HEK293 (cell line): ENCODE measurements around the gene WDFY3.
A peak's percentile ranks its signal among the peaks of the same experiment; 100 is the strongest.

Experiments
- CTCF ChIA-PET: fragments of 350-600 bp; formaldehyde crosslinking; extraction: SDS; loops from one replicate; lab custom pipeline; 2021; ENCODE audit warnings: antibody characterized with exemption; lab: Yijun Ruan, JAX
- POLR2A ChIA-PET: fragments of 300-600 bp; formaldehyde crosslinking; extraction: SDS; loops from one replicate; lab custom pipeline; 2020; ENCODE audit warnings: antibody characterized with exemption, inconsistent platforms; lab: Yijun Ruan, JAX
- H3K27ac ChIP-seq: fragments of 200-500 bp; sonication (Bioruptor generic); 2 replicates; pipeline ENCODE4 v1.5.1; 2014; ENCODE audit warnings: low read depth, low read length, control low read depth, inconsistent platforms; ENCODE audit errors: extremely low read depth
- H3K36me3 ChIP-seq, 2 experiments: fragments of 200-500 bp in 1 of 2; sonication (Bioruptor generic) in 1 of 2; 1 replicate in 1 of 2; 2 replicates in 1 of 2; pipeline ENCODE4 v1.5.1; 2014 to 2017; ENCODE audit warnings: inconsistent platforms in 2 of 2, low read length in 2 of 2; ENCODE audit not compliant: control insufficient read depth in 2 of 2, insufficient read depth in 1 of 2
- H3K4me1 ChIP-seq: fragments of 200-500 bp; sonication (Bioruptor generic); 2 replicates; pipeline ENCODE4 v1.5.1; 2014; ENCODE audit warnings: mild to moderate bottlenecking, low read length, inconsistent platforms; ENCODE audit not compliant: control insufficient read depth, insufficient read depth
- H3K4me3 ChIP-seq: 2 replicates; pipeline ENCODE4 v1.5.1; 2011; ENCODE audit warnings: low read depth, mild to moderate bottlenecking, control low read depth, low read length, moderate library complexity
- H3K9me3 ChIP-seq: fragments of 200-500 bp; sonication (Bioruptor generic); 2 replicates; pipeline ENCODE4 v1.5.1; 2014; ENCODE audit warnings: low read depth, low read length, inconsistent platforms; ENCODE audit not compliant: control insufficient read depth, insufficient read depth
- CTCF ChIP-seq: fragments of 450-650 bp; formaldehyde crosslinking; IDR thresholded peaks from 2 replicates; pipeline ENCODE4 v1.5.1; 2016; ENCODE audit warnings: missing biosample characterization, missing genetic modification characterization
- ELK4 ChIP-seq: IDR thresholded peaks from 2 replicates; pipeline ENCODE4 v1.6.1; 2011; ENCODE audit warnings: mild to moderate bottlenecking, low read depth, low read length, borderline replicate concordance
- HIC1 ChIP-seq: fragments of 450-650 bp; formaldehyde crosslinking; IDR thresholded peaks from 2 replicates; pipeline ENCODE4 v1.5.1; 2016; ENCODE audit warnings: missing biosample characterization, missing genetic modification characterization
- KLF7 ChIP-seq: fragments of 450-650 bp; formaldehyde crosslinking; IDR thresholded peaks from 2 replicates; pipeline ENCODE4 v1.5.1; 2016; ENCODE audit warnings: missing biosample characterization, missing genetic modification characterization, borderline replicate concordance
- OVOL3 ChIP-seq: fragments of 450-650 bp; formaldehyde crosslinking; IDR thresholded peaks from 2 replicates; pipeline ENCODE4 v1.5.1; 2016; ENCODE audit warnings: missing biosample characterization, missing genetic modification characterization
- PRDM6 ChIP-seq: fragments of 450-650 bp; formaldehyde crosslinking; IDR thresholded peaks from 2 replicates; pipeline ENCODE4 v1.5.1; 2017; ENCODE audit warnings: missing biosample characterization, missing genetic modification characterization
- REPIN1 ChIP-seq: fragments of 450-650 bp; formaldehyde crosslinking; IDR thresholded peaks from 2 replicates; pipeline ENCODE4 v1.5.1; 2017; ENCODE audit warnings: missing biosample characterization, missing genetic modification characterization, low read depth
- SETDB1 ChIP-seq: IDR thresholded peaks from one replicate; pipeline ENCODE4 v1.6.1; 2017; ENCODE audit warnings: mild to moderate bottlenecking, low read length, moderate library complexity, mixed read lengths; ENCODE audit not compliant: insufficient read length
- ZNF10 ChIP-seq: fragments of 450-650 bp; formaldehyde crosslinking; IDR thresholded peaks from 2 replicates; pipeline ENCODE4 v1.5.1; 2017; ENCODE audit warnings: missing biosample characterization, missing genetic modification characterization
- ZNF223 ChIP-seq: fragments of 450-650 bp; formaldehyde crosslinking; IDR thresholded peaks from 2 replicates; pipeline ENCODE4 v1.5.1; 2016; ENCODE audit warnings: missing biosample characterization, missing genetic modification characterization
- ZNF341 ChIP-seq: fragments of 450-650 bp; formaldehyde crosslinking; IDR thresholded peaks from 2 replicates; pipeline ENCODE4; 2016; ENCODE audit warnings: low read depth, missing biosample characterization, missing genetic modification characterization
- ZNF394 ChIP-seq: fragments of 450-650 bp; formaldehyde crosslinking; IDR thresholded peaks from 2 replicates; pipeline ENCODE4 v1.5.1; 2016; ENCODE audit warnings: missing biosample characterization, missing genetic modification characterization, mild to moderate bottlenecking, moderate library complexity, borderline replicate concordance
- ZNF777 ChIP-seq: fragments of 450-650 bp; formaldehyde crosslinking; IDR thresholded peaks from 2 replicates; pipeline ENCODE4 v1.5.1; 2017; ENCODE audit warnings: missing biosample characterization, missing genetic modification characterization, borderline replicate concordance
- ZNF843 ChIP-seq: fragments of 450-650 bp; formaldehyde crosslinking; IDR thresholded peaks from 2 replicates; pipeline ENCODE4 v1.5.1; 2016; ENCODE audit warnings: missing biosample characterization, missing genetic modification characterization

WDFY3 gene

GRCh38 chr4:84965553-84966381 lies 723 bp downstream of the WDFY3 start (continued):
- TF ChIP-seq CTCF (tag by site-specific recombination) (peak; percentile 72), ELK4 (no peak)

GRCh38 chr4:84964995-84965552 lies 1.4 kb downstream of the WDFY3 start:
- Histone ChIP-seq H3K4me1 (0 out of 2 replicates have a peak, but pooled peaks cover 5% of the 10 kb centered on the region), H3K36me3 (no peaks in the 10 kb centered on the region), H3K4me3 (peak overlapping the region; percentile 89), H3K9me3 (no peaks in the 10 kb centered on the region), H3K27ac (peak overlapping the region; percentile 93; the same call in 1 of the 2 replicates)
- ChIA-PET CTCF (no interaction called here), POLR2A (no interaction called here)
- TF ChIP-seq ZNF843 (tag by site-specific recombination) = no peak
- peak; percentile 81 for TF ChIP-seq ZNF10 (tag by site-specific recombination)

- no peaks in the 10 kb centered on the region for H3K9me3 ChIP-seq
- 0 out of 2 replicates have a peak, but pooled peaks cover 9% of the 10 kb centered on the region for H3K4me1 ChIP-seq
- CTCF ChIA-PET = interaction anchor here (0.7 kb wide), 2 partner anchors 9 to 219 kb away, joined by 4 to 8 read pairs; no protein-coding TSS in a partner anchor
- H3K4me3 ChIP-seq = no peak overlapping the region
- H3K27ac ChIP-seq = no peak overlapping the region
- peak; percentile 76 for TF ChIP-seq PRDM6 (tag by site-specific recombination)
- no peak for TF ChIP-seq REPIN1 (tag by site-specific recombination)
- TF ChIP-seq OVOL3 (tag by site-specific recombination) = peak; percentile 34; the same call in 1 of the 2 replicates
- no peak for TF ChIP-seq ZNF341 (tag by site-specific recombination)
- TF ChIP-seq SETDB1 = no peak
- H3K36me3 ChIP-seq = no peaks in the 10 kb centered on the region
- POLR2A ChIA-PET = no interaction called here
These were observed 4.4 kb downstream of the WDFY3 start for GRCh38 chr4:84962102-84962501.

- Histone ChIP-seq H3K9me3 (no peaks in the 10 kb centered on the region), H3K4me3 (no peak overlapping the region), H3K36me3 (no peaks in the 10 kb centered on the region), H3K4me1 (0 out of 2 replicates have a peak, but pooled peaks cover 12% of the 10 kb centered on the region), H3K27ac (no peak overlapping the region)
- CTCF ChIA-PET = no interaction called here
- POLR2A ChIA-PET = no interaction called here
- TF ChIP-seq KLF7 (tag by site-specific recombination) (no peak), ZNF394 (tag by site-specific recombination) (no peak), ZNF777 (no peak), HIC1 (tag by site-specific recombination) (no peak), ZNF223 (tag by site-specific recombination) (no peak)
These were observed 8.1 kb downstream of the WDFY3 start for GRCh38 chr4:84958434-84958833.
